SW480 (cell line): ENCODE results near the gene CDK5R1.

ENCODE experiments used
- DNase-seq: peaks from one replicate; pipeline ENCODE4 v3.0.0-alpha.2; 2016; ENCODE audit warnings: low spot score

CDK5R1 gene

DNA sequence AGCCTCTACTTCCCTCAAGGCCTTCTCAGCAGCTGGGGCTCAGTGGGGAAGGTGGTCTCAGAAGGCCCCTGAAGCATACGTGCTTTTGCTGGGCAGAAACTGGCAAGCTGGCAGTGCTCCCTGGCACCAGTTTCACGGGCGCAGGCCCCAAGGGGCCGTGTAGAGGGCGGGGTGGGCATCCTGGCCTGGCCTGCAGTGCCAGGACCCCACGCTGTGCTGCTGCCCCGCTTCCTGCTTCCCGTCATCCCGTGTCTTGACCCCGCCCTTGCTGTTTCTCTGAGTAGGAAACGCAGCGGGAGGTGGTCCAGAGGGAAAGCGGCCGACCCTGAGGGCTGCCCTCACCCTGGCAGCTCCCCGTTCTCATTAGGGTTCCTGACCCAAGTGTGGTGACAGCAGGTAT, 6.8 kb downstream of the CDK5R1 start:
- no peak for DNase-seq

DNA sequence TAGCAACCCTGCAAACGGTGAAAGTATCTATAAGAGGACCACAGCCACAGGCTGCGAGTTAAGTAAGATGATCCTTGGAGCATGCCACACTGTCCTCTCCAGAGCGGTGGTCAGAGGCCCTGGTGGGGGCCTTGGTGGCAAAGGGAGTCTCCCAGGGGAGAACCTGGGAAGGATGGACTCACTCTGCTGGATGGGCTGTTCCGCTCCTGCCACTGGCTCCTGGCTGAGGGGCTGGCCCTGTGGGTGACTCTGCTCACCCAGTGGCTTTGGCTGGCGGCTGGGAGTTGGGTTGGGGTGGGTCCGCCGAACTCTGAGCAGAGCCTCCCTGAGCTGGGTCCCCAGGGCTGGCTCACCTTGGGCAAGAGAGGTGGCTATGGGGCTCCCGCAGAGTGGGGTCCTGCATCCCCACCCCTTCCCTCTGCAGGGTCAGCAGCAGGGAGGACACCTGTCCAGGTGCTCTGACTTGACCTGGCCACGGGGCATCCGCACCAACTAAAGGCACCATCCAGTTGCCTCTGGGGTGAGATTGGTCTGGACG, 7.3 kb downstream of the CDK5R1 start:
- no peak for DNase-seq

DNA sequence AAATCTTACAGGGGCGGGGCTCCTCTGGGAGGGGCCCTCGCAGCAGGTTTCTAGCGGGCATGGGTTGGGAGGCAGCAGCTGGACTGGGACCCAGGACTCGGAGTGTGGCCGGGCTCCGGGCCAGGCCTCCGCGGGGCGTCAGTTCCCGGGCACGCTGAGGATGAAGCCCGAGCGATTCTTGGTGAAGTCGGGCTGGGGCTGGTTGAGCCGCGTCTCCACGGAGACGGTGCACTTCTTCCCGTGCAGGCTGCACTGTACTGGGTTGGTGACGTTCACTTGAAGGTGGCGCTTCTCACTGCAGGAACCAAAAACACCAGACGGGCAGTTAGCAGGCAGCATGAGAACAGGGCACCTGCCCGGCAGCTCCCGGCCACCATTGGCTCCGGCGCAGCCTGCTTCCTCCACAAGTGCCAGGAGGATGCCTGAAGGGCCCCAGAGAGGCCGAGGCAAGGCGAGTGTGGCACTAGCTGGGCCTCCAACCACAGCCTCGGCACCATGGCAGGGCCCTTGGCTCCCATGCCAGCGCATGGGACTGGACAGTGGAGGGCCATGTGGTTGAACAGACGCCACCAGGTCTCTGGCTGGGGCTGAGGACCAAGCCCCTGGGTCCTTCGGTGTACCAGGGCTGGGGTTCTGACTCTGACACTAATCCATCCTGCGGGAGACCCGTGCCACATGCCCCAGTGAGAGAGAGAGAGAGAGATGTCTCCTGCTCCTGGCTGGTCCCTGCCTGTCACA, 8.0 kb downstream of the CDK5R1 start:
- no peak for DNase-seq

DNA sequence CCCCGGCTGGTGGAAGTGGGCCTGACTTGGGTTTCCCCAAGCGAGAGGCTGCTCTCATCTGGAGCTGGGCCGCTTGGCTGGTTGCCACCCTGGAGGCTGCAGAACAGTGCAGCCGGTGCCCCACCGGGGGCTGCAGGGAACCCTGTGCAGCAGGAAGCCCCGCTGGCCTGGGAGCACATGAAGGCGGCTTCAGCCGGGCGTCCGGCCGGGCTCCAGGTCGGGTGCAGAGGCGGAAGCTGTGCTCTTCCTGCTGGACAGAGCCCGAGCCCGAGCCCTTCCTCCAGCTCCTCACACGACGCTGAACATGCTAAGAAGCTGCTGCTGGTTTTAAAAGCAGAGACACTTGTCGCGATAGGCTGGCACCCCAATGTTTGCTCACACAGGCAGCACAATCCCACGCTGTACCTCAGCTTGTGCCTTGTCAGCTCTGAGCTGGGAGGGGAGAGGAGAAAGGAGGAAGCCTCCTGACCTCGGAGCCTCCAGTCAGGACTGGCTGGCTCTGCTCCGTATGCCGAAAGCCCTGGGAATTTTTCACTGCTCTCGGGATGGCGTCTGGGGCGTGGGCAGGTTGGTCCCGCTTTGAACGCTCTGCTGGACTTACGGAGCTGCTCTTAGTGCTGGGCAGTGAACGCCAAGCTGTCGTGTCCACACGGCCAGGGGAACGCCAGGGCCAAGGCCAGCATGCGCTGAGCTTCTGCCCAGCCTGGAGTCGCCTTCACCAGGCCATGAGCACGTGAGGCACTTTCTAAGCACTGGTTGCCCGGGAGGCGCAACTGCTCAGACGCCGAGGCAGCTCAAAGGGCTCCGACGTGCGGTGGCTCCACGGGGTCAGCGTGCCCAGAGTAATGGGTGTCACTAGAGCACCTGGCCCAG, 8.8 kb downstream of the CDK5R1 start:
- DNase-seq, result no peak

DNA sequence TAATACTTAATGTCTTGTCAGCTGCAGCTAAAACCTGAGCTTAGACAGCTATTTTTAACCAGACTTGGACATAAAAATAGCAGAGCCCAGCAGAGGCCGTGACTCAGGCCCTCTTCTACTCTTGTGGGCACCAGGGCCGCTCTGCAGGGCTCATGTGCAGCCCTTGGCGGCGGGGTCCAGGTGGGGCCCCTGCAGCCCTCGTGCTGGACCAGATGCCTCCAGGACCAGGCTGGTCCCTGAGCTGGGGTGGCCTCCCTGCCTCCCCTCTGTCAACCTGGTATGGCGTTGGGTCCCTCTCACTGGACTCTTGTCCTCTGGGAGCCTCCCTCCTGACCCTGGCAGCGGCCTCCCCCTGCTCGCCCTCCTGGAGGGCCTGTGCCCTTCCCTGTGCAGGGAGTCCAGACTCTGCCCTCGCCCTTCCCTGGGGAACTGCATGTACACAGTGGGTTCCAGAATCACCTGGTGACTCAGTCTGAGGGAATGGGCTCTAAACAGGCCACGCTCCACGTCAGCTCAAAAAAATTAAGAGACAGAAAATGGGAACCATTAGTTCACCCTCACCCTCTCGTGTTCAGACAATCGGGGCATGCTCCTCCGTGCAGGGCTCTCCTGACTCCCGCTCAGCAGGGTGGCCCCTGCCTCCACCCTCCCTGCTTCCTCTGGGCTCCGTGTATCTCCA, 9.7 kb downstream of the CDK5R1 start:
- DNase-seq, result no peak

DNA sequence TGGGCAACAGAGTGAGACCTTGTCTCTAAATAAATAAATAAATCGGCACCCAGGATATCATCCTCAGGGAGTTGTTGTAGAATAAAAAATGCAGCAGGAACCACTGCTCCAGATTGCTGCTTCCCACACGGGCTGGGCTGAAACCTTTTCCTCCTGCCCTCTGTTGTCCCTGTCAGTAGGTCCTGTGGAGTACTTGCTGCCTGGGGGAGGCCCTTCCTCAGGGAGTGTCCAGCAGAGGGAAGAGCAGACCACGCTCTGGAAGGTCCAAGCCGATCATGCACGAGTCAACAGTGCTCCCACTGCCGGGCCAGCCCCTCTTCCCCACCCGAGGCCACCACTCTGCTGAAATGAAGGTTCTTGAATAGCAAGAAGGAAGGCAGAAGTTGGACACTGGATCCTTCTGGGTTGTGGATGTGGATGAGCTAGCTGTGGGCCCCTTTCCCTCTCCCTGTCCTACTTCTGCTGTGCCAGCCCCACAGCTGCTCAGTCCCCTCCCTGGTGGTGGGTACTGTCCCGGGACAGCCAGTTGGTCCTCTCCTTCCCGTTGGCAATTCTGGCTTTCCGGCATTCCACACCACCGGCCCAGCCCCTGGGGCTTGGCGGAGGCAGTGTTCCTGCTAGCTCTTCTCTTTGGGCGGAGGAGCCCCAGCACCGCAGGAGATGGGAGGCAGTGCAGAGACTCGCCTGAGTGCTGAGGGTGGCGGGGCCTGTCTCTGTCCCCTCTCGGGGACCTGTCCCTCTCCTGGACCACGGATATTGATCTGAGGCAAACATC, 10.8 kb downstream of the CDK5R1 start:
- peak; percentile 41 for DNase-seq

DNA sequence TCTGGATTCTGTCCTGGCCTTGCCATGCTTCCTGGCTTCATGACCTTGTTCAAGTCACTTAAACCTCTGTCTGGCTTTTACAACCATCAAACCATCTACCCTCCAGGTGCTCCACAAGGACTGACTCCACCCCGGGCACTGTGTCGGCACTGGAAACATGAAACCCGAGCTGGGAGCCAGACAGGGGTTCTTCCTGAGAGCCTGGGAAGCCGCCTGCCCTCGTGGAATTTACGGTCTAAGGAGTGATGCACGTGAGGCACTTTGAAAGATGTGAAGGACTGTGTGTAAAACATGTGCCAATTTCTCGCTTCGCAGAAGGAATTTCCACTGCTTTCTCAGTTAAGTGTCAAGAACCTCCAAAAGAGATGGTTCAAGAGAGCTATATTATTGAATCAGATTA, 11.6 kb downstream of the CDK5R1 start:
- DNase-seq, result peak; percentile 43

DNA sequence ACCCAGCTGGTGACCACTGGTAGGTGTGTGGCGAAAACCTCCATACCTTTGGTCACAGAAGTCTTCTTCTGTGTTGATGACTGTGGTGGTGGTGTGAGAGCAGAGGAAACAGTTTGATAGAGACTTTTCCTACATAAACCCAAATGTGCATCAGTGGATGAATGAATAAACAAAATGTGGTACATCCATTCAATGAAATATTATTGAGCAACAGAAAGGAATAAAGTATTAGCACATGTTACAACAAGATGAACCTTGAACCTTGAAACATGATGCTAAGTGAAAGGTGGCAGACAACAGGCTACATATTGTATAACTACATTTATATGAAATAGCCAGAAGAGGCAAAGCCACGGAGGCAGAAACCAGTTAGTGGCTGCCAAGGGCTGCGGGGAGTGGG, 15.2 kb downstream of the CDK5R1 start:
- no peak for DNase-seq

DNA sequence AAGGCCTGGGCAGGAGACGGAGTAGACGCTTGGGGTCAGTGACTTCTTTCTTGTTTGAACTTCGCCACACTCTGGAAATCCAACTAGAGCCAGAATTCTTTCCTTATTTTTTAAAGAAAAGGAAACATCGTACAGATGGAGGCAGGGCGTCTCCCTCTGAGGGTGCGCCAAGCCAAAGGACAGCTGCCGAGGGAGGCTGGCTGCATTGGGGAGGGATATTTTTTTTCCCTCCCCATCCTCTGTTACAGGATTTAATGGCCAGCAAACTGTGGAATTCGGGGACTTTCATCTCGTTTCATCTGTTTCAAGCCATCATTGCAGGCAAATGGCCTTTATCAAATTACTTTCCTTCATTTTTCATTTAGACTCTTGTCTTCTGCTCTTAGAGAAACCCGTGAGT, 15.9 kb downstream of the CDK5R1 start:
- no peak for DNase-seq

DNA sequence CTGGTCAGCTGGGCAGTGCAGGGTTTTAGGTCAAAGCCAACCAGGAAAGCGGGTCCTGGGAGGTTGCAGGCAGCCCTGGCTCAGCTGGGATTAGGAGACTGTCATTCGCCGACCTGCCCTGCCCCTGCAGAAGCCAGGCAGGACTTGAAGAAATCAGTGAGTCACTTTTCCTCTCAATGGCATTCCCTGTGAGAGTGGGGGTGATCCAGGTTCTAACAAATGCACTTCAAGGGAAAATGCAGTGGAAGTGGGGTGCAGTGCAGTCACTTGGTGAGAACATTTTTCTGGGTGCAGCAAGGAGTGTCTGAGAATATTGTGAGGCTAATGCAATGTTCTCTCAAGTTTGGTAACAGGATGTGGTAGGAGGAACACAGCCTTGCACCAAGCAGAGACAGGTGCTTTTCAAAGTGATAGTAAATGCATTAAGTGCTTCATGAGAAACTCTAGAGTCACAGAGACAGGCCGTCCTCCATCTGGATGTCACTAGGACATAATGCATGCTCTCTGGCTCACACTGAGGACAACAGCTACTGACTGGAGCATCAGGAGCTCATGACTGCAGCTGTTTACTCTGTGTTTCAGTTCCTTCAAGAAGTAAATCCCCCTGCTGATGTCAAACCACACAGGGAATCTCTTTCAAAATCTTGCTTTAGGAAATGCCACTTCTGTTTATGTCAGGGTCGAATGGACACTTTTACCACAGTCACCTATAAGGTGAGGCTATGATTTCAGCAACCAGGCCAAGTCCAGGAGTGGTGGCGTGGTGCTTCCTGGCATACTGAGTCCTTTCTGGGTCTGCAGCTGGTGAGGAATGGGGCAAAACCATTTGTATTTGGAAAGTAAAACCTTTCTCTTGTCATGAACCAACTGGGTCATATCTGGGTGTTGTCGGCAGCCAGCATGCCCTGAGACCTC, 16.7 kb downstream of the CDK5R1 start:
- DNase-seq, result peak; percentile 44

DNA sequence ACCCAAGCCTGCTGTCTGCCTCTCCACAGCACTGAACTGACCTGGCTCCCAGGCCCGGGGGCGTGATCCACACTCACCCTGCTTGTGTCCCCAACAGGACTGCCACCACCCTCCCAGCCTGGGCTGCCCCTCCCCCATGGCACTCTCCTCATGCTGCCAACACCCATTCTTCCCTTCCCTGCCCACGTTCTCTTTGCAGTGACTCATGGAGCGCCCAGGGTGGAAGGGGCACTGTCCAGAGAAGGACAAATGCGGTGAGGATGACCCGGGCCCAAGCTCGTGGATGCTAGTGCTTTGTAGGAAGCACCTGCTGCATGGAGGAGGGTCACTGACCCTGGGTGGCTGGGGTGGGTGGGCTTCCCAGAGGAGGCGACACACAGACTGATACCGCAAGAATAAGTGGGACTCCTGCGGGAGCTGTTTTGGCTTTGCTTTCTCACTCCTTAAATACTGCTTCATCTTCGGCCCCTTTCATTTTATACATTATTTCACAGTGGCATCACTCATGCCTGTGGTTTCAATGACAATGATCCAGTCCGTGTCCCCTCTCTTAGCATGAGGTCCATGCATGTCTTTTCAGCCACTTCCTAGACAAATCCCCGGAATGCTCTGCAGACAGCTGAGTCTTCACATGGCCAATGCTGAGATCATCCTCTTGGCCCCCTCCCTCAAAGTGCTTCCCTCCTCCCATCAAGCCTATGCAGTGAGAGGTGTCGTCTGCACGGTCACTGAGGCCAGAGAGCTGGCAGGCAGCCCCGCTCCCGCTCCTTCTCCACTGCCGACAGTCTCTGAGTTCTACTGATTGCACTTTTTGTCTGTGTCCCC, 17.6 kb downstream of the CDK5R1 start:
- DNase-seq, result peak; percentile 86

DNA sequence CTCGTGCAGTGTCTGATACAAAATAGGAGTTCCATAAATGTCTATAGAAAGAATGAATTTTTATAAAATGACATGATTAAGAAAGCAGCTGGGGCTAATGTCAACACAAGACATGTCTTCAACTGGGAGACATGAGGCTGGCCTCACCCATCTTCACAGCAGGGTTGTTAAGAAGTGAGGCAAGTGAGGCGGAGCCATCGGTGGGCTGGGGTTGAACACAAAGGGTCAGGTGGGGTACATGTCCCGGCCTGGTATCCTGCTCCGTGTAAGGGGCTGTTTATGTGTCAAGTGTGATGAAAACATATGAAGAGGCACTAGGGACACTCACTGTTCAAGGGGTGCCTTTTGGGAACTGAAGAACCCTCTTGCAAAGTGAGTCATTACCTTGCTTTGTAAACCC, 22.1 kb downstream of the CDK5R1 start:
- no peak for DNase-seq

DNA sequence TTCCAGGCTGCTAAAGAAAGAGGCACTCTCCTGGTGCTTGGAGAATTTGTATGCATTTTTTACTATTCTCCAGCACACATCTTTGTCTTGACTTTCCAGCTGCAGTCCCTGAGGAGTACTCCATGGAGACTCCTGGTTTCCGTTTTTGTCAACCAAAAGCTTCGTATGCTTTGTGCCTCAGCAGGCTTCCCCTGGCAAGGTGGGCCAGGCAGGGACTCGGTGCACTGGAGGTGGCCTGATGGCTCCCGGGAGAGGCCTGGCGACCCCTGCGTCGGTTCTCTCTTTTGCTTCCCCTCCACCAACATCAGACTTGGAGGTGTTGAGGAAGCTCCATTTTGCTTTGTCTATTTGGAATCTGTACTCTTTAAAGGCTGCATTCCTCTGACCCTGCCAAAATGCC, 23.7 kb downstream of the CDK5R1 start:
- no peak for DNase-seq

DNA sequence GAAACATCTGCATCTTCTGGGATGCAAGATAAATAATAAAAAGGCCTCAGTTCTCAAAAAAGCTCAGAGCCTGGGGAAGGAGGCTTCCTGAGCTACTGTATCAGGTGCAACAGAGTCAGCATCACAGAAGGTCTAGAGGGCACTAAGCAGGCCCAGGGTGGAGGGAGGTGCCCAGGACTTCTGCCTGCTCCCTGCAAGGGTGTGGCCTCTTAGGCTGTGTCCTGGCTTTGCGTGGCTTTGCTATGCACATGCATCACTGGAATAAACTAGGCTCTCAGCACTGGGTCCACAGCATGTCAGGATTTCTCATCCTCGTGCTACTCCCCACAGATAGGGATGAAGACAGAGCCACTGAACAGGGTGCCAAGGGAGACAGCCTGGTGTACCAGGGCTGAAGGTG, 25.5 kb downstream of the CDK5R1 start:
- DNase-seq, result no peak

DNA sequence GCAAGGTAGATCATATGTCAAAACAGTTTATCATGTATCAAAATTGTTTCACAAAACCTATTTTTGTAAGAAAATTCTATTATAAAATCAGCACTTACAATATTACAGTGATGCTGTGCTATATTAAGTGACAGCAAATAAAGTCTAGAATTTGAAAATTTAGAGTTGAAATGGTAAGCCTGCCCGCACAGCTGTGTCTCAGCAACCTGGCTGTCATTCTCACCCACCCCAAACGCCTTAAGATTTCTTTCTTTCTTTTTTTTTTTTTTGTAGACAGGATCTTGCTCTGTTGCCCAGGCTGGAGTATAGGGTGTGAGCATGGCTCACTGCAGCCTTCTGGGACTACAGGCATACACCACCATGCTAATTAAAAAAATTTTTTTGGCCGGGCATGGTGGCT, 26.8 kb downstream of the CDK5R1 start:
- DNase-seq, result no peak

DNA sequence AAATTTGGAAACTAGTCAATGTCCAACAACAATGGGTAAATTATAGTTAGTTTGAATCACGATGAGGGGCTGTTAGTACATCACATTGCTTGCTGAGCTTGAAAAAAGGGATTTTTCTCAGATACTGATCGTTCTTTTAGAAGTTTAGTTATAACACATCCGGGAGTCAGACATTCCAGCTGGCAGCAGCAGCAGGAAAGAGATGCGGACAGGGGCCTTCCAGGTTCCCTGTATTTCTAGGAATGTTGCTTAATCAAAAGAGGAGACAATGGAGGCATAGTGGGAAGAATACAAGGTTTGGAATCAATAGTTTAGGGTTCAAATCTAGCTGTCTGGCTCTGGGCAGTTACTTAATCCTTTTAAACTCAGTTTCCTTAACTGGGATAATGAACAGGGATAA, 27.8 kb downstream of the CDK5R1 start:
- DNase-seq, result no peak

DNA sequence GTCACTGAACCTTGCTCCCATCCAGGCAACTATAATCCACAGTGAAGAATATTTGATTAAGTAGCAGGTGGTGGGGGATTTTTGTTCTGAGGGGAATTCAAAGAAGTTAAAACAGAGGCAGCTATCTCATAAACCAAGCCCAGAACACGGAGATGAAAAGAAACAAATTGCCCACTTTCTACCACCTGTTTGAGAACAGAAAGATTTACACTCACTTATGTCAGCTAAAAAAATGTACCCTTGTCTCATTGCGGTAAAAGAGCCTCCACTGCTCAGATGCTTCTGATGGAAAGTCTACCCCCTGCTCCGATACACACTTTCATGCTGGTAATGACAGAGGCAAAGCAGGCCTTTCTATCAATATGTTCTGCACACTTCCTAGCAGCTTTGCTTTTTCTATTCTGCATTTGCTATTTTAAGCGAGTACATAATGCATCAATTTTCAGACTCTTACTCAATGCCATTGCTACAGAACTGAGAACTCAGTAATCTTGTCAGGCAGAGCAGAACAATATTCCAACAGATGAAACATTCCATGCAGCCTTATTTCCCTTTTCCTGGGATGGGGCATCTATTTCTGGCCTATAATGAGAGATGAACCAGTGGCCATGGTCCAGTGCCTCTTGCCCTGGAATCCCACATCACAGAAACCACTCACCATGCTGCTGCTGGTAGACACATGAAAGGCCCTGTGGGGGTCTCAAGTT, 29.0 kb downstream of the CDK5R1 start:
- no peak for DNase-seq

DNA sequence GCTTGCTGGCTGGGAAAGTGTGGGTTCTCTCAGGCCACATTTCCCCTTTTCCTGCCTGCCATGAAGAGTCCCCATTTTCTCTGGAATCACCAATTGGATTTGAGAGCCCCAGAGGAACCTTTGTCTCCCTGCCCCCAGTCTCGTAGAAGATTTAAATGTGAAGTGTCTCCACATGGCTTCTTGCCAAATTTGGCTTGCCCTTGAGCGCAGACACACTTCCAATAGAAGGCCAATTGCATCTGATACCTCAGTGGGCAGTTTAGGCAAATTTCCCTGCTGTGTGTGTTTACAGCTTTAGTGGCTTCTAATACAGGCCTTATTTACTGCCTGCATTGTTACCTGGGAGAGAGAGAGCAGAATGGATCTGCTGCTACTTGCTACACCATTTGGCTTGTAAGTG, 29.7 kb downstream of the CDK5R1 start:
- no peak for DNase-seq
